Vagina (tissue), 2 donors: Measurements from ENCODE around the gene PRODH2.

ENCODE experiments used
- CTCF ChIP-seq, 3 experiments: fragments of 450-650 bp in 2 of 3; fragments of 200-600 bp in 1 of 3; sonication (generic) in 1 of 3; IDR thresholded peaks; one replicate each; pipeline ENCODE4 v1.5.1; 2017 to 2019; ENCODE audit warnings: antibody characterized with exemption in 3 of 3, mild to moderate bottlenecking in 2 of 3, moderate library complexity in 2 of 3
- POLR2A ChIP-seq, 2 donors: fragments of 450-650 bp; IDR thresholded peaks; one replicate each; pipeline ENCODE4 v1.6.1; 2017; ENCODE audit warnings: antibody characterized with exemption in 2 of 2, mild to moderate bottlenecking in 2 of 2, moderate library complexity in 2 of 2
- POLR2AphosphoS5 ChIP-seq, 2 donors: sonication (generic); formaldehyde crosslinking; IDR thresholded peaks; one replicate each; pipeline ENCODE4 v1.9.0; 2017; ENCODE audit warnings: antibody characterized with exemption in 2 of 2, mild to moderate bottlenecking in 2 of 2, low read depth in 1 of 2; ENCODE audit not compliant: insufficient read depth in 1 of 2

- TF ChIP-seq POLR2AphosphoS5 (IDR thresholded peaks at IDR 0.05; ENCODE audit: insufficient read depth in 1 of 2, low read depth in 1 of 2): no peak
- no peak for TF ChIP-seq CTCF (IDR thresholded peaks at IDR 0.05)
- no peak for TF ChIP-seq POLR2A (IDR thresholded peaks at IDR 0.05)
These were observed 4.2 kb upstream of the PRODH2 start for GRCh38 chr19:35816846-35817245.
